HG02943 (cell line): ENCODE measurements around the gene TSPAN4.

ENCODE experiments used
- ATAC-seq: cut with Tn5 transposase; IDR thresholded peaks from one replicate; pipeline ENCODE4 v1.9.1; 2021; ENCODE audit warnings: mild to moderate bottlenecking, low read depth, moderate library complexity; ENCODE audit not compliant: unreplicated experiment

TSPAN4 gene

GRCh38 chr11:877565-877964 lies 34.9 kb downstream of the TSPAN4 start:
- ATAC-seq: no peak

DNA sequence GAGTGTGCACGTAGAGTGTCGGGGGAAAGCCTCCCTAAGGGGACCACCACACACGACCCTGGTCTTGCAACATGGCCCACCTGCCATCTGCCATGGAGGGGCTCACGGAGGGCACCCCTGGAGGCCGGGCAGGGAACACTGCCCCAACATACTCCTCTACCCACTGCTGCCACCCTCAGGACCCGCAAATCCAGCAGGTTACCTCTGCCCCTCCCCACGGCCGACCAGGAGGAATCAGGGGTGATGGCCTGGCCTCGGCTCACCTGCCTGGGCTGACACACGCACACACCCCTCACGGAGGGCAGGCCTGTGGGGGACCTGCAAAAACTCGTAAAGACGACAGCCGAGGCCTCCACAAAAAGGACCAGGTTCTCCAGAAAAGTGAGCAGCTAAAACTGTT lies 37.8 kb downstream of the TSPAN4 start:
- no peak for ATAC-seq

DNA sequence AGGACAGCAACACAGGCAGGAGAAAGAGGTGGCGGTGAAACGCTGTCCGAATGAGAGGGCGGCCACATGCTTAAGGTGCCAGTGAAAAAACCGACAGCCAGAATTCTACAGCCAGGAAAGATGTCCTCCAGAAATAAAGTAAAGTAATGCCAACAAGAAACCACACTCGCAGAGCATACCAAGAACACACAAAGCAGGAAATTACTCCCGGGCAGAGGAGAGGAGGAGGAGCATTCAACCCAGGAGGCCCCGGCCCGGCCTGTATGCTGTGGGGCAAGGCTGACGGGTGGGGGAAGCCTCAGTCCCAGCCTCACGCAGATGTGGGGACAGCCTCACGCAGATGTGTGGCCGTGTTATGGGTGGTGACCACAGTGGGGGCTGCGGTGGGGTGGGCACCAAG lies 39.9 kb downstream of the TSPAN4 start:
- ATAC-seq: no peak

DNA sequence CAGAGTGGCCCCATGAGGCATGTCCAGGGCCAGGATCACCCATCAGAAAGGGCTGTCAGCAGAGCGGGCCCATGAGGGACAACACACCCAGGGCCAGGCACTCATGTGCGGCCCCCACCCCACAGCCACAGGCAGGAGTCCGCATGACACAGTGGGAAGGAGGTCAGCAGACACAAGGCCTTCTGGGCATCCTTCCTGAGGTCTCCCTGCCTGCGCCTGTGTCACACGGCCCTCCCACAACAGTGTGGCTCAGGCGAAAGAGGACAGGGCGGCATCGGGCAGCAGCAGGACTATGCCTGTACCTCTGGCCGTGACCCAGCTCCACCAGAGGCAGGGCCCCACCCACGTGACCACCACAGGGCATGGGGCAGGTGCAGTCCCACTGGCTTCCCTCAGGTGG lies 40.9 kb downstream of the TSPAN4 start:
- ATAC-seq: no peak

DNA sequence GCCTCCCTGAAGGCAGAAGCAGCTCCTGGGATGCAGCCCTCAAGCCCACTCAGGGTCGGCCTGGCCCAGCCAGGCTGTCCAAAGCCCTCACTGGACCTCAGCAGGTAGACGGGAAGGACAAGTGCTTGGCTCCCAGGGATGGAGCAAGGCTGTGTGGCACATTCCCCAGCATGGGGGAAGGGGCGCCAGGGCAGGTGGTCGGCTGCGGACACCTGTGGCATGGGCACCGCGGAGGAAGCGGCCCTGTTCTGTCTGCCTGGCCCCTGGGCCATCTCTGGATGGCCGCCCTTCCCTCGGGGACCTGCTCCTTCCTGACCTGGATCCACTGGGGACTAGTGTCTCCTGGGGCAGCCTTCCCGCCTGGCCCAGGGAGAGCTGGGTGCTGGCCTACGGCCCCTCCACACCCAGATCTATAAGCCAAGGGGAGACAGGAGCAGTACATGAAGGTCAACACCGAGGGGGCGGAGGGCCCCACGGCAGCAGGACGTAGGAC lies 42.0 kb downstream of the TSPAN4 start:
- no peak for ATAC-seq

DNA sequence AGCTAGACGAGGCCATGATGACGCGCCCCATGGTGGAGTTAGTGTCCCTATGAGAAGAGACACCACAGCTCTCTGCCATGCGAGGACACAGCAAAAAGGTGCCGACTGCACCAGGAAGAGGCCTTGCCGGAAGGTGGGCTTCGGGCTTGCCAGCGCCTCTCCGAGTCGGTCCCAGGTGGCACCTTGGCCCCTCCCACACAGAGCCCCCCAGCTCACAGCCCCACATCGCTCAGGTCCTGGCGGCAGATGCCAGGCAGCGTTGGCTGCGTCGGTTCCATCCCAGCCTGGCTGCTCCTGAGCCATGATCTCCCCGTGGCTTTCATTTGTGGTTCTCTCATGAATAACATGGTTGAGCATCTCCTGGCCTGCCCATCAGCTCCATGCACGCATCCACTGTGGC lies 43.9 kb downstream of the TSPAN4 start:
- ATAC-seq: no peak

DNA sequence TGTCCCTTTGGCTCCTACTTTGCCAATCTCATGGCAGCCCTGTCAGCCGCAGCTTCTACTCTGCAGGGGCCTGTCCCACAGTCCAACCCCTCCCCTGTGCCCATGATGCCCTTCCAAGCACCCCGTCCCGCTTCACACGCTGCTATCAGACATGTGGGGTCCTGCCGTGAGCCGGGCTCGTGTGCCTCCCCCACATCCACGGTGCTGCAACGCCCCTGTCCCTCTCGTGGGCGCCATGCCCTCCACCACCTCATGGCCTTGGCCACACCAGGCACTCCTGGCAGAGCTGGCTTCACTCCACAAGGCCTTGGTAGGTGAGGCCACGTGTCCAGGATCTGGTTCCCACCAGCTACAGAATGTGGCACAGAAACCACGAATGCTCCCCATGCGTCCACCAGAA lies 44.9 kb downstream of the TSPAN4 start:
- ATAC-seq: no peak

GRCh38 chr11:888310-889212 lies 45.9 kb downstream of the TSPAN4 start:
- no peak for ATAC-seq

GRCh38 chr11:889257-889656 lies 46.6 kb downstream of the TSPAN4 start:
- ATAC-seq: no peak

GRCh38 chr11:889687-890475 lies 47.2 kb downstream of the TSPAN4 start:
- ATAC-seq: no peak

DNA sequence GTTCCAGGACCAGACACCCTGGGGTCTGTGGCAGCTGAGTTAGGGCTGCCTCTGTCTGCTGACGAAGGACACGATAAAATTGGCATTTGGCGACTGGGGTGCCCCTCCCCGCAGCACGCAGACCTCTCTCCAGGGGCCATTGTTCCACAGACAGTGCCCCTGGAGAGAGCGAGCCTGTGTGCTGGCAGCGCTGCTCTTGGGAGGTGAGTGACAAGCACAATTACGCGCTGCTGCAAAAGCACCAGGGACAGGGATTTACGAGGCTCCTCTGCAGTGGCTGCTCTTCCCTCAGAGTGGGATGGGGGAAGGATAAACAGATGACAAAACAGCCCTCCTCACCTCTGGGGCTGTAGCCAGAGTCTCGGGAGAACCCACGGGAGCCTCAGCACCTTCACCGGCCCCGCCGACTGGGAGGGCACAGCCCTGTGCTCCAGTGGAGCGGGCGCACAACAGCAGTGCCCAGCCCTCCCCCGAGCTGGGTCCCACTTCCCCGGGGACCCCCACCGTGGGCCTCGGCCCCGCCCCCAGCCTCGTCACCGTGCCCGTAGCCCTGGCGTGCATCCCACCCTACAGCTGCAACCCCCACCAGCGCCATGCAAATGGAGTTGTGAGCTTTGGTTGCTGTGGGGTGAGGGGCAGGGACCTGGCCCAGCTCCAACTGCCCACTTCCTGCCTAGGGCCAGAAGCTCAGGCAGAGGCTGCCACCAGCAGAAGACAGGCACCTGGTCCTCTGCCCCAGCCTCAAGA lies 48.3 kb downstream of the TSPAN4 start:
- no peak for ATAC-seq

DNA sequence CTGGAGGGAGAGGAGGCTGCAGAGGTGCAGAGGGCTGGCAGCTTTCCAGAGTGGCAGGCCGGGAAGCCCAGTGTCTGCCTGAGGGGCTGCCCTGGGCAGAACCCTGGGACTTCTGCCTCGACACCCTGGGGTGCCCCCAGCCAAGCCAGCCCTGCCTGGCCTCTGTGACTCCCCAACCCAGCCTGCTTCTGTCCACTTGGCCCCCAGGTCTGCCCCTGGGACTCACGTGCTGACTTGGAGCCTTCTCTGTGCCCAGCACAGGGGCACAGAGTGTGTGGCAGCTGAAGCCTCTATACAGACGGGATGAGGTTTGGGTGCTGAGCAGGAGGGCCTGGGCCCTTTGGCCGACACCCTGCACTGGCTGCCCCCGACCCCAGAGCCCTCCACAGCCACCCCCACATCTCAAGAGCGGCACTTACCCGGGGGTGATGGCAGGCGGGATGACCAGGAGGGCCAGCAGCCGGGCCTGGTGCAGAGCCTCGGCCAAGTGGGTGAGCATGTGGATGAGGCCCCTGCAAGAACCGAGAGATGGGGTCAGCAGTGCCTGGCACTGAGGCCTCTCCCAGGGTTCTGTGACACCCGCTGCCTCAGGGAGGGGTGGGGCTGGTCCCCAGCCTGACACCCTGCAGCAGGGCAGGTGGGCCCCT lies 50.5 kb downstream of the TSPAN4 start:
- no peak for ATAC-seq

- ATAC-seq: no peak
Measured at GRCh38 chr11:894575-895201, 52.0 kb downstream of the TSPAN4 start.

- no peak for ATAC-seq
Measured at GRCh38 chr11:895331-896110, 52.9 kb downstream of the TSPAN4 start.

- no peak for ATAC-seq
Measured at GRCh38 chr11:897253-898142, 54.8 kb downstream of the TSPAN4 start.

DNA sequence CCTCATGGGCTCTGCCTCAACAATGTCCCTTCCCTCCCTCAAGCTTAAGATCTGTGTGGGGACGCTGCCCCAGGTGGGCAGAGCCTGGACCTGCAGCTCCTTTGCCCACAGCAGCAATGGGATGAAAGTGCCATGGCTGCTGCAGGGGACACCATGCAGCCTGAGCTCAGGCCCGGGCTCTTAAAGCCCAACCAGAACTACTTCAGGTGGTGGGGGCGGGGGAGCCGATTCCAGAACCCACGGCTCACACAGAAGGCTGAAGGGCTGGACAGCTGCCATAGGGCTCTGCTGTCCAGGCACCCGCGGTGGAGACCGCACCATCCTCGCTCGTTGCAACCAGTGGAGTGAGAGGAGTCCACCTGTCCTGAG lies 55.5 kb downstream of the TSPAN4 start:
- ATAC-seq: no peak

DNA sequence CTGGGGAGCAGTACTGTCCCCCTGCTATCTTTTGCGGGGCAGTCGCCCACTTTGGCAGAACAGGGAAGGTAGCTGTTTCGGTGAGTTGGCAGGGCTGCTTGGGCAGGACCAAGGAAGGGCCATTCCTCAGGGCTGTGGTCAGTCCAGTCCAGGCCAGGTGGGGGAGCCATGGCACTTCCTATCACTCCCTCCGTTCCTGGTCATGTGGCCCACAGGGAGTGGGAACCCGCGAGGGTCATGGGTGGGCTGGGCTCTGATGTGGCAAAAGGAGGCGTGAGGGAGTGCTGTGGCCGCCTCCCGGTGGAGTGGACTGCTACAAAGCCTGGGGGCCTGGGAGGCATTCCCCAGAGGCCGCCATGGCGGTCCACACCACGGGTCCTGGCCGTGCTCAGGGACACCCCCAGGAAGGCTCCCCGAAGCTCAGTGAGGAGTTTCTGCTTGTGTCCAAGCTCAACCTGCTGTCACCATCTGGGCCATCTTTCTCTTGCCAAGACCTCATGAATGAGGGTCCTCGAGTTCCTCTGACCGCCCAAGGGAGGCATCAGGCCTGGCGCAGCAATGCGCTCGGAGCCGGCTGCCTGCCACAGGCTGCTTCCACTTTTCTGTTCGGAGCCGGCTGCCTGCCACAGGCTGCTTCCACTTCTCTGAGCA lies 56.0 kb downstream of the TSPAN4 start:
- no peak for ATAC-seq

GRCh38 chr11:899724-900123 lies 57.1 kb downstream of the TSPAN4 start:
- ATAC-seq: no peak
